Loucy (cell line): ENCODE data around the gene TUBB4B.
A peak's percentile ranks its signal among the peaks of the same experiment; 100 is the strongest.

Experiments
- H2AFZ ChIP-seq: fragments of 200-600 bp; sonication (generic); 2 replicates; pipeline ENCODE4 v1.6.0; 2016; ENCODE audit warnings: antibody characterized with exemption, mild to moderate bottlenecking, low read length, moderate library complexity
- H3F3A ChIP-seq: fragments of 200-600 bp; 2 replicates; pipeline ENCODE4 v1.6.0; 2016; ENCODE audit warnings: antibody characterized with exemption, low read depth, mild to moderate bottlenecking
- H3K27me3 ChIP-seq: fragments of 200-600 bp; sonication (generic); 2 replicates; pipeline ENCODE4 v1.6.1; 2014; ENCODE audit warnings: low read length, mild to moderate bottlenecking; ENCODE audit not compliant: insufficient read depth, poor library complexity, severe bottlenecking
- H3K36me3 ChIP-seq: fragments of 200-600 bp; sonication (generic); 2 replicates; pipeline ENCODE4 v1.6.1; 2016; ENCODE audit warnings: low read length; ENCODE audit not compliant: insufficient read depth
- H3K4me1 ChIP-seq: fragments of 200-600 bp; sonication (generic); 2 replicates; pipeline ENCODE4 v1.5.1; 2014; ENCODE audit warnings: low read length, mild to moderate bottlenecking; ENCODE audit not compliant: insufficient read depth, poor library complexity, severe bottlenecking
- H3K4me2 ChIP-seq: fragments of 200-600 bp; sonication (generic); 2 replicates; pipeline ENCODE4 v1.6.0; 2014; ENCODE audit warnings: antibody characterized with exemption, low read length, low read depth, mild to moderate bottlenecking; ENCODE audit not compliant: poor library complexity, severe bottlenecking
- H3K4me3 ChIP-seq: fragments of 200-600 bp; sonication (generic); 2 replicates; pipeline ENCODE4 v1.5.1; 2014; ENCODE audit warnings: low read length, mild to moderate bottlenecking, mixed read lengths; ENCODE audit not compliant: poor library complexity, severe bottlenecking
- H3K79me2 ChIP-seq: fragments of 200-600 bp; sonication (generic); 2 replicates; pipeline ENCODE4 v1.6.1; 2014; ENCODE audit warnings: low read length; ENCODE audit not compliant: insufficient read depth
- H3K9ac ChIP-seq: fragments of 200-600 bp; sonication (generic); 2 replicates; pipeline ENCODE4 v1.6.0; 2014; ENCODE audit warnings: mild to moderate bottlenecking, low read depth, low read length, moderate library complexity; ENCODE audit not compliant: poor library complexity, severe bottlenecking
- H3K9me2 ChIP-seq: fragments of 200-600 bp; sonication (generic); replicated peaks from 2 replicates; pipeline ENCODE4 v1.6.1; 2016; ENCODE audit warnings: low read depth, low read length, mixed read lengths
- H3K9me3 ChIP-seq: fragments of 200-600 bp; sonication (generic); 2 replicates; pipeline ENCODE4 v1.6.1; 2014; ENCODE audit warnings: mild to moderate bottlenecking, antibody characterized with exemption, low read length, low read depth; ENCODE audit not compliant: insufficient read depth
- H4K20me1 ChIP-seq: fragments of 200-600 bp; sonication (generic); 2 replicates; pipeline ENCODE4 v1.6.0; 2014; ENCODE audit warnings: antibody characterized with exemption, low read length, mild to moderate bottlenecking; ENCODE audit not compliant: insufficient read depth, poor library complexity, severe bottlenecking
- CTCF ChIP-seq: fragments of 200-600 bp; sonication (generic); conservative IDR thresholded peaks from 2 replicates; pipeline ENCODE4 v1.5.1; 2014; ENCODE audit warnings: mild to moderate bottlenecking, antibody characterized with exemption, low read length
- EZH2phosphoT487 ChIP-seq: fragments of 200-600 bp; IDR thresholded peaks from 2 replicates; pipeline ENCODE4 v1.6.1; 2018; ENCODE audit warnings: antibody characterized with exemption, mild to moderate bottlenecking, moderate library complexity, borderline replicate concordance

The TUBB4B gene

GRCh38 chr9:137240841-137241489 is at the start of gene TUBB4B:
Gene TUBB4B, plus strand, starts transcription at chr9:137241287. Its CDS starts 74 bp downstream, at chr9:137241361.
- H2AFZ ChIP-seq, result peak within 1 kb of the TSS; percentile 90
- H3K79me2 ChIP-seq, result peaks cover 51% of the 10 kb centered on the region
- no peak for TF ChIP-seq EZH2phosphoT487
- TF ChIP-seq CTCF, result no peak
- peaks cover 21% of the 10 kb centered on the region; the same call in 1 of the 2 replicates for H3K36me3 ChIP-seq
- peak within 1 kb of the TSS; percentile 96 for H3K9ac ChIP-seq
- H3K27me3 ChIP-seq, result no peaks in the 10 kb centered on the region
- no peaks in the 10 kb centered on the region for H3K9me2 ChIP-seq
- H4K20me1 ChIP-seq, result peaks cover 24% of the 10 kb centered on the region
- H3K4me2 ChIP-seq, result peak within 1 kb of the TSS; percentile 95
- H3K4me3 ChIP-seq, result peak within 1 kb of the TSS; percentile 94
- H3F3A ChIP-seq, result 0 out of 2 replicates have a peak, but pooled peaks cover 6% of the 10 kb centered on the region
- H3K9me3 ChIP-seq, result no peaks in the 10 kb centered on the region
- peaks cover 40% of the 10 kb centered on the region for H3K4me1 ChIP-seq

- Histone ChIP-seq H3K9me3 (no peaks in the 10 kb centered on the region), H3K4me2 (no peak overlapping the region), H3K9ac (no peak overlapping the region), H3K4me3 (no peak overlapping the region), H4K20me1 (peaks cover 26% of the 10 kb centered on the region), H3K9me2 (no peaks in the 10 kb centered on the region), H3K4me1 (peaks cover 18% of the 10 kb centered on the region), H3K36me3 (peaks cover 7% of the 10 kb centered on the region; the same call in 1 of the 2 replicates), H3K27me3 (no peaks in the 10 kb centered on the region), H2AFZ (no peak overlapping the region), H3F3A (peaks cover 8% of the 10 kb centered on the region; the same call in 1 of the 2 replicates), H3K79me2 (peaks cover 43% of the 10 kb centered on the region)
- TF ChIP-seq CTCF, result no peak
- no peak for TF ChIP-seq EZH2phosphoT487
These were observed 49.2 kb upstream of the TUBB4B start for GRCh38 chr9:137191691-137192447.

- Histone ChIP-seq H3K4me2 (no peak overlapping the region), H3K4me3 (no peak overlapping the region), H4K20me1 (peaks cover 24% of the 10 kb centered on the region), H3K79me2 (peaks cover 40% of the 10 kb centered on the region), H2AFZ (no peak overlapping the region), H3K9me2 (no peaks in the 10 kb centered on the region), H3K36me3 (peaks cover 7% of the 10 kb centered on the region; the same call in 1 of the 2 replicates), H3K9me3 (no peaks in the 10 kb centered on the region), H3K27me3 (no peaks in the 10 kb centered on the region), H3K4me1 (peaks cover 13% of the 10 kb centered on the region), H3F3A (peaks cover 8% of the 10 kb centered on the region; the same call in 1 of the 2 replicates), H3K9ac (no peak overlapping the region)
- TF ChIP-seq EZH2phosphoT487 (no peak), CTCF (no peak)
These were observed 48.7 kb upstream of the TUBB4B start for GRCh38 chr9:137192448-137192780.
